Measurements from ENCODE around the gene IQSEC3. TPM values are rescaled to one million over a fixed set of nuclear protein-coding genes. Genes with fewer than 3 reads are reported as not detected.
"Not testable (repeated sequence)": the region's sequence is repeated elsewhere in the genome, so short reads cannot be mapped to it uniquely, and the experiment has no call there.

Gene IQSEC3
- total and polyA plus RNA-seq, 2 experiments from 2014 or later: 0.70 to 2.7 TPM

GRCh38 chr12:184811-185575, 118.4 kb downstream of the IQSEC3 start:
- no peak for TF ChIP-seq EZH2 (IDR thresholded peaks at IDR 0.05; ENCODE audit: borderline replicate concordance)
- TF ChIP-seq EZH2phosphoT487 (IDR thresholded peaks at IDR 0.05; ENCODE audit: low read depth, severe bottlenecking, unreplicated experiment): no peak
- no peak for TF ChIP-seq CTCF (IDR thresholded peaks at IDR 0.05; ENCODE audit: poor library complexity)
- H3K36me3 ChIP-seq (replicated peaks; ENCODE audit: insufficient read depth, low read depth): no peaks in the 10 kb centered on the region
- 90% methylated on average over 13 of the region's 13 CpGs for WGBS (ENCODE audit: low lambda C conversion rate, missing lambda C conversion rate)
- no peak overlapping the region for H3K4me3 ChIP-seq
- no peak overlapping the region for H3K27ac ChIP-seq
- no peak overlapping the region for H3K4me2 ChIP-seq
- H3K9me3 ChIP-seq (ENCODE audit: low read depth): no peaks in the 10 kb centered on the region
- H4K20me1 ChIP-seq (ENCODE audit: insufficient read depth, poor library complexity, severe bottlenecking): no peaks in the 10 kb centered on the region
- no peak overlapping the region for H2AFZ ChIP-seq
- no peaks in the 10 kb centered on the region for H3K4me1 ChIP-seq (ENCODE audit: insufficient read depth)
- H3K79me2 ChIP-seq: no peaks in the 10 kb centered on the region
- H3K9me2 ChIP-seq (replicated peaks; ENCODE audit: insufficient read depth): no peaks in the 10 kb centered on the region
- DNase-seq (ENCODE audit: low spot score): no peak
- H3K27me3 ChIP-seq: no peaks in the 10 kb centered on the region

- TF ChIP-seq EZH2phosphoT487 (IDR thresholded peaks at IDR 0.05; ENCODE audit: low read depth, severe bottlenecking, unreplicated experiment) (no peak), EZH2 (IDR thresholded peaks at IDR 0.05; ENCODE audit: borderline replicate concordance) (no peak), CTCF (IDR thresholded peaks at IDR 0.05; ENCODE audit: poor library complexity) (no peak)
These were observed 119.0 kb downstream of the IQSEC3 start for GRCh38 chr12:185576-185955.

GRCh38 chr12:186006-186625, 119.5 kb downstream of the IQSEC3 start:
- 92% methylated on average over 11 of the region's 11 CpGs for WGBS (ENCODE audit: low lambda C conversion rate, missing lambda C conversion rate)
- DNase-seq (ENCODE audit: low spot score): no peak

More at GRCh38 chr12:185576-185955, 119.0 kb downstream of the IQSEC3 start:
- Histone ChIP-seq H3K4me2 (no peak overlapping the region), H3K27me3 (no peaks in the 10 kb centered on the region), H3K79me2 (no peaks in the 10 kb centered on the region), H3K36me3 (replicated peaks; ENCODE audit: insufficient read depth, low read depth) (no peaks in the 10 kb centered on the region), H3K27ac (no peak overlapping the region), H3K9me3 (ENCODE audit: low read depth) (no peaks in the 10 kb centered on the region), H3K4me3 (no peak overlapping the region), H2AFZ (no peak overlapping the region), H3K4me1 (ENCODE audit: insufficient read depth) (no peaks in the 10 kb centered on the region), H3K9me2 (replicated peaks; ENCODE audit: insufficient read depth) (no peaks in the 10 kb centered on the region), H4K20me1 (ENCODE audit: insufficient read depth, poor library complexity, severe bottlenecking) (no peaks in the 10 kb centered on the region)
- DNase-seq (ENCODE audit: low spot score): no peak
- WGBS (ENCODE audit: low lambda C conversion rate, missing lambda C conversion rate): 89% methylated on average over 8 of the region's 8 CpGs

DNA sequence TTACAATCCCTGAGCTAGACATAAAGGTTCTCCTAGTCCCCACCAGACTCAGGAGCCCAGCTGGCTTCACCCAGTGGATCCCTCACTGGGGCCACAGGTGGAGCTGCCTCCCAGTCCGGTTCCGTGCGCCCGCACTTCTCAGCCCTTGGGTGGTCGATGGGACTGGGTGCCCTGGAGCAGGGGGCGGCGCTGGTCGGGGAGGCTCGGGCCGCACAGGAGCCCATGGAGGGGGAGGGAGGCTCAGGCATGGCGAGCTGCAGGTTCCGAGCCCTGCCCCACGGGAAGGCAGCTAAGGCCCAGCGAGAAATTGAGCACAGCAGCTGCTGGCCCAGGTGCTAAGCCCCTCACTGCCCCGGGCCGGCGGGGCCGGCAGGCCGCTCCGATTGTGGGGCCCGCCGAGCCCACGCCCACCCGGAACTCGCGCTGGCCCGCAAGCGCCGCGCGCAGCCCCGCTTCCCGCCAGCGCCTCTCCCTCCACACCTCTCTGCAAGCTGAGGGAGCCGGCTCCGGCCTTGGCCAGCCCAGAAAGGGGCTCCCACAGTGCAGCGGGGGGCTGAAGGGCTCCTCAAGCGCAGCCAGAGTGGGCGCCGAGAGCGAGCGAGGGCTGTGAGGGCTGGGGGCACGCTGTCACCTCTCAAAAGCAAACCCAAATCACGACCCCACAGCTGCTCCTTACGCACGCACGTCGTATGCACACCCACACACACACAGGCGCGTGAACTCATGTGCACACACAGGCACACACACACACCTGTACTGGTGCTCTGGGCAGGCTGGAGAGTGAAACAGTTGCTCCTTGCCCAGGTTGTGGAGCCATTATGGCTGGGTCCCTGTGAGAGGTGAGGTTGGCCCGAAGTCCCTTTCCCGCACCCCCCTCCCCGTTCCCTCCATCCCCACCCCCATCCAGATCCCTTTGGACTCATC, 121.7 kb downstream of the IQSEC3 start:
- not testable (repeated sequence) for H3K27me3 ChIP-seq; H3K27ac ChIP-seq; H3K4me1 ChIP-seq (ENCODE audit: insufficient read depth); H3K9me2 ChIP-seq (replicated peaks; ENCODE audit: insufficient read depth); H3K79me2 ChIP-seq; H3K9me3 ChIP-seq (ENCODE audit: low read depth); H3K36me3 ChIP-seq (replicated peaks; ENCODE audit: insufficient read depth, low read depth); DNase-seq (ENCODE audit: low spot score); H4K20me1 ChIP-seq (ENCODE audit: insufficient read depth, poor library complexity, severe bottlenecking)
- H3K4me2 ChIP-seq: peak overlapping the region; percentile 96
- H2AFZ ChIP-seq: peak overlapping the region; percentile 80
- 25% methylated on average over 47 of the region's 53 CpGs for WGBS (ENCODE audit: low lambda C conversion rate, missing lambda C conversion rate)
- peak overlapping the region; percentile 42 for H3K4me3 ChIP-seq

More at GRCh38 chr12:186006-186625, 119.5 kb downstream of the IQSEC3 start:
- Histone ChIP-seq H2AFZ (no peak overlapping the region), H3K36me3 (replicated peaks; ENCODE audit: insufficient read depth, low read depth) (no peaks in the 10 kb centered on the region), H3K79me2 (no peaks in the 10 kb centered on the region), H3K9me2 (replicated peaks; ENCODE audit: insufficient read depth) (no peaks in the 10 kb centered on the region), H3K9me3 (ENCODE audit: low read depth) (no peaks in the 10 kb centered on the region), H3K4me3 (no peak overlapping the region), H3K4me2 (no peak overlapping the region), H3K27me3 (no peaks in the 10 kb centered on the region), H3K27ac (no peak overlapping the region), H4K20me1 (ENCODE audit: insufficient read depth, poor library complexity, severe bottlenecking) (no peaks in the 10 kb centered on the region), H3K4me1 (ENCODE audit: insufficient read depth) (no peaks in the 10 kb centered on the region)
- no peak for TF ChIP-seq CTCF (IDR thresholded peaks at IDR 0.05; ENCODE audit: poor library complexity)
- TF ChIP-seq EZH2phosphoT487 (IDR thresholded peaks at IDR 0.05; ENCODE audit: low read depth, severe bottlenecking, unreplicated experiment): no peak
- no peak for TF ChIP-seq EZH2 (IDR thresholded peaks at IDR 0.05; ENCODE audit: borderline replicate concordance)
